ENCODE results near the gene HSD11B1. TPM values are rescaled to one million over a fixed set of nuclear protein-coding genes. Genes with fewer than 3 reads are reported as not detected.
A peak's percentile ranks its signal among the peaks of the same experiment; 100 is the strongest.

The HSD11B1 gene
- total RNA-seq, 1 donor from 2014 or later = not detected

DNA sequence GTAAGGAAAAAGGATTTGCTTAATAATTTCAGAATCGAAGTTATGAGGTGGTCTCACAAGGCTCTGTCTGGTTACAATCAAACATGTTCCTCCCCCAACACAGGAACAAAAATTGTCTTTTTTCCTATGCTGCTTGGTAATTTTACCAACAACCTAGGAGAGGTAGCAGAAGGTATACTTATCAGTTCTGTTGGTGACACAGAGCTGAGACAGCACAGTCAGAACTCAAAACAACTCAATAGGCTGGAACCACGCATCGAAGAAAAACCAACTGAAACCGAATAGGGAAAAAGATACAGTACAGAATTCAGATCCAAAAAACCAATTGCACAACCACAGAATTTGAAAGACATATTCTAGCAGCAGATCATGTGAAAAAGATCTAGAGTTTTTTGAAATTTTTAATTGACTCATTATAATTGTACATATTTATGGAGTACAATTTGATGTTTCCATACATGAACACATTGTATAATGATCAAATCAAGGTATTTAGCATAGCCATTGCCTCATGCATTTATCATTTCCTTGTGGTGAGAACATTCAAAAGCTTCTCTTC lies 25.6 kb upstream of the HSD11B1 start:
- Mint-ChIP-seq H3K27ac (no peak overlapping the region), H3K27me3 (peaks cover 60% of the 10 kb centered on the region), H3K4me3 (no peak overlapping the region), H3K36me3 (ENCODE audit: low read depth) (no peaks in the 10 kb centered on the region), H3K4me1 (peaks cover 20% of the 10 kb centered on the region), H3K9me3 (no peaks in the 10 kb centered on the region)
- CTCF ChIA-PET = no interaction called here
- TF ChIP-seq, protein P1, sequence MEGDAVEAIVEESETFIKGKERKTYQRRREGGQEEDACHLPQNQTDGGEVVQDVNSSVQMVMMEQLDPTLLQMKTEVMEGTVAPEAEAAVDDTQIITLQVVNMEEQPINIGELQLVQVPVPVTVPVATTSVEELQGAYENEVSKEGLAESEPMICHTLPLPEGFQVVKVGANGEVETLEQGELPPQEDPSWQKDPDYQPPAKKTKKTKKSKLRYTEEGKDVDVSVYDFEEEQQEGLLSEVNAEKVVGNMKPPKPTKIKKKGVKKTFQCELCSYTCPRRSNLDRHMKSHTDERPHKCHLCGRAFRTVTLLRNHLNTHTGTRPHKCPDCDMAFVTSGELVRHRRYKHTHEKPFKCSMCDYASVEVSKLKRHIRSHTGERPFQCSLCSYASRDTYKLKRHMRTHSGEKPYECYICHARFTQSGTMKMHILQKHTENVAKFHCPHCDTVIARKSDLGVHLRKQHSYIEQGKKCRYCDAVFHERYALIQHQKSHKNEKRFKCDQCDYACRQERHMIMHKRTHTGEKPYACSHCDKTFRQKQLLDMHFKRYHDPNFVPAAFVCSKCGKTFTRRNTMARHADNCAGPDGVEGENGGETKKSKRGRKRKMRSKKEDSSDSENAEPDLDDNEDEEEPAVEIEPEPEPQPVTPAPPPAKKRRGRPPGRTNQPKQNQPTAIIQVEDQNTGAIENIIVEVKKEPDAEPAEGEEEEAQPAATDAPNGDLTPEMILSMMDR (IDR thresholded peaks at IDR 0.05) = no peak
- DNase-seq (no peak), ATAC-seq (ENCODE audit: low read depth) (no peak)
- POLR2A ChIA-PET = no interaction called here
- intact Hi-C loops (cut with micrococcal nuclease) = no loop called here

DNA sequence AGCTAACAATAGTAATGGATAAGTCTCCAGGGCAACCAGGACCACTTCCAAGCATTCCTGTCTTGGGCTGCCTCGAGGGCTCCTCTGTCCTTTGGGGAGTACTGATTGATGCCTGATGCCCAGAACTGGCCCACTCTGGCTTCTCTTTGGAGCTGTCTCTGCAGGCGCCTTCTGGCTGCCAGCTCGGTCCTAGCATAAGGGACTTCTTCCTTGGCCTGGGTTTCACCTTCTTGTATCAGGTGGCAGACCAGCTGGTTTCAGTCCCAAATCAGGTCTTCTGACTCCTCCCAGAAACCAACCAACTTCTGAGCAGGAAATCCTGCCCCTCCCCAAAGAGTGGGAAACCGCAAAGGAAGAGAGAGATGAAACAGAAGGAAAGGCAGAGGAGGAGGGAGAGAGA lies 18.8 kb upstream of the HSD11B1 start:
- POLR2A ChIA-PET = no interaction called here
- no peak for ATAC-seq (ENCODE audit: low read depth)
- TF ChIP-seq, protein P1 (IDR thresholded peaks at IDR 0.05) = no peak
- no peaks in the 10 kb centered on the region for H3K9me3 Mint-ChIP-seq
- H3K36me3 Mint-ChIP-seq (ENCODE audit: low read depth) = no peaks in the 10 kb centered on the region
- no peaks in the 10 kb centered on the region for H3K4me1 Mint-ChIP-seq
- no peak for DNase-seq
- H3K27ac Mint-ChIP-seq = no peak overlapping the region
- intact Hi-C loops (cut with micrococcal nuclease) = no loop called here
- H3K27me3 Mint-ChIP-seq = peaks cover 20% of the 10 kb centered on the region
- CTCF ChIA-PET = interaction anchor here (1.8 kb wide), 1 partner anchor 10 kb away, joined by 5 read pairs; the partner anchor contains the start of gene G0S2
- H3K4me3 Mint-ChIP-seq = no peak overlapping the region

DNA sequence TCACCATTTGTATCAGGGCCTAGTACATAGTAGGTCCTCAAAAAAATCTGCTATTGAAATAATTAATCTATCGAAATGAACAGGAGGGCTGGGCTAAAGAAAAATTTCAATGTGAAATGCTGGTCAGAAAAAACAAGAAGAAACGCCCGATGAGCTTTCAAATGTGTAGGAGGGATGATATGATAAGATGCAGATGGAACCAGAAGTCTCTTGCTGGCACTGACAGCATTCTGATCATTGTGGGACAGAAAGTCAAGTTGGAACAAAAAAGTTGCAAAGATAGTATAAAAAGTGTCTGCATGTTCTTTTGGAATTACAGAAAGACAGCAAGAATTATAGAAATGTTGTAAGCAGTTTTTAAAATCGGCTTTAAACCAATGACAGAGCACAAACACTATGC lies 18.3 kb upstream of the HSD11B1 start:
- no peaks in the 10 kb centered on the region for H3K36me3 Mint-ChIP-seq (ENCODE audit: low read depth)
- H3K9me3 Mint-ChIP-seq = no peaks in the 10 kb centered on the region
- intact Hi-C loops (cut with micrococcal nuclease) = no loop called here
- no peak for DNase-seq
- POLR2A ChIA-PET = no interaction called here
- CTCF ChIA-PET = no interaction called here
- ATAC-seq (ENCODE audit: low read depth) = no peak
- peak overlapping the region; percentile 25 for H3K27ac Mint-ChIP-seq
- TF ChIP-seq, protein P1 (IDR thresholded peaks at IDR 0.05) = no peak
- H3K4me3 Mint-ChIP-seq = no peak overlapping the region
- H3K4me1 Mint-ChIP-seq = no peaks in the 10 kb centered on the region
- peaks cover 15% of the 10 kb centered on the region for H3K27me3 Mint-ChIP-seq

DNA sequence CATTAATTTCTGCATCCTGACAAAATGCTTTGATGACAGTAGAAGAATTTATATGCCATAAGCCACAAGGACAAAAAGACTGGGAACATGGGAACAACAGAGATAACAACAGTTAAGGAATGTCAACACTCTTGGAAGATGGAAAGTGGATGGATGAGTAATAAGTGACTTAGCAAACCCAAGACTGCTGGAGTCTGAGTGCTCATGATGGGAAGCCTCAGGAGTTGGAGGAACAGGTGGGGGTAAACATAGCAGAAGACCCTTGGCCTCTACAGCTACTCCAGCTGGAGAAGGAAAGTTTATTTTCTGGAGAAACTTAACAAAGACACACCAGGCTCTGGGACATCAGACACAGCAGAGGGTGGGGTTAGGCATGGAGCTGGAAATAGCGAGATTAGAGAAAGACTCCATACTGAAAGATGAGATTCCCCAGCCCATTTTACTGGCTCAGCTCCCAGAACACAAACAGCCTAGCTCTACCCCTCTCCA lies 15.9 kb upstream of the HSD11B1 start:
- CTCF ChIA-PET = interaction anchor here (0.6 to 6.4 kb wide), 4 partner anchors 62 to 121 kb away, joined by 3 to 61 read pairs (median 4); no protein-coding TSS in a partner anchor
- intact Hi-C loops (cut with micrococcal nuclease) = loop anchor here (1.0 kb wide), 1 partner anchor 107 kb away; no protein-coding TSS in a partner anchor
- TF ChIP-seq, protein P1 (IDR thresholded peaks at IDR 0.05) = no peak
- Mint-ChIP-seq H3K9me3 (no peaks in the 10 kb centered on the region), H3K4me3 (no peak overlapping the region), H3K4me1 (peaks cover 4% of the 10 kb centered on the region), H3K36me3 (ENCODE audit: low read depth) (no peaks in the 10 kb centered on the region), H3K27ac (no peak overlapping the region), H3K27me3 (peaks cover 11% of the 10 kb centered on the region)
- ATAC-seq (ENCODE audit: low read depth) (no peak), DNase-seq (no peak)
- POLR2A ChIA-PET = no interaction called here

DNA sequence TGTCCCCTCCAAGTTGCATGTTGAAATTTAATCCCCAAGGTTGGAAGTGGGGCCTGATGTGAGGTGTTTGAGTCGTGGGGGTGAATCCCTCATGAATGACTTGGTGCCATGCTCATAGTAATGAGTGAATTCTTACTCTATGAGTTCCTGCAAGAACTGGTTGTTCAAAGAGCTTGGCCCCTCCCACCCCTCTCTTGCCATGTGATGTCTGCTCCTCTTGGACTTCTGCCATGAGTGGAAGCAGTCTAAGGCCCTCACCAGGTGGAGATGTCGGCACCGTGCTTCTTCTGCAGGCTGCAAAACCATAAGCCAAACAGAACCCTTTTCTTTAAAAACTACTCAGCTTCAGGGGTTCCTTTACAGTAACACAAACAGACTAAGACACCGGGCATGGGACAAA lies 15.2 kb upstream of the HSD11B1 start:
- POLR2A ChIA-PET = no interaction called here
- Mint-ChIP-seq H3K36me3 (ENCODE audit: low read depth) (no peaks in the 10 kb centered on the region), H3K4me1 (peaks cover 4% of the 10 kb centered on the region), H3K27me3 (peaks cover 9% of the 10 kb centered on the region), H3K9me3 (no peaks in the 10 kb centered on the region), H3K4me3 (no peak overlapping the region), H3K27ac (no peak overlapping the region)
- DNase-seq = no peak
- intact Hi-C loops (cut with micrococcal nuclease) = no loop called here
- TF ChIP-seq, protein P1 (IDR thresholded peaks at IDR 0.05) = no peak
- no peak for ATAC-seq (ENCODE audit: low read depth)
- CTCF ChIA-PET = interaction anchor here (0.6 to 6.4 kb wide), 4 partner anchors 62 to 121 kb away, joined by 3 to 61 read pairs (median 4); no protein-coding TSS in a partner anchor

All from activated B cell treated with CpG ODN at 0.5 μM for 24 hours (primary cell).